ENCODE data around the gene CCDC183. TPM values are rescaled to one million over a fixed set of nuclear protein-coding genes. Genes with fewer than 3 reads are reported as not detected.

CCDC183 gene
- total RNA-seq, 1 experiment from 2014 or later, result 1.1 TPM

GRCh38 chr9:136851941-136852663 lies 56.0 kb downstream of the CCDC183 start, which contains the start of gene MAMDC4:
MAMDC4 (plus strand) TSS chr9:136852346; CDS start chr9:136852417, 71 bp downstream.
- no peak within 1 kb of the TSS for H3T11ph ChIP-seq (ENCODE audit: low read length)
- DNase-seq, result no peak
- H3K27ac ChIP-seq (ENCODE audit: insufficient read length, low read depth, low read length), result no peak within 1 kb of the TSS
- H3K79me2 ChIP-seq (ENCODE audit: insufficient read depth, low read length), result no peaks in the 10 kb centered on the region
- H4K20me1 ChIP-seq (ENCODE audit: control insufficient read depth, insufficient read depth, insufficient read length), result no peaks in the 10 kb centered on the region
- no peak within 1 kb of the TSS for H2BK20ac ChIP-seq (ENCODE audit: low read depth, low read length, poor library complexity, severe bottlenecking)
- peaks cover 2% of the 10 kb centered on the region for H3K27me3 Mint-ChIP-seq (ENCODE audit: low read depth)
- no peak within 1 kb of the TSS for H2BK5ac ChIP-seq (ENCODE audit: insufficient read length, low read length)
- H3K79me1 ChIP-seq (ENCODE audit: insufficient read depth, low read depth, low read length, poor library complexity, severe bottlenecking), result no peaks in the 10 kb centered on the region
- no peak within 1 kb of the TSS; the same call in 1 of the 2 replicates for H3K14ac ChIP-seq (ENCODE audit: insufficient read depth, low read length)
- H4K8ac ChIP-seq (replicated peaks; ENCODE audit: insufficient read length, low read depth, low read length), result no peak within 1 kb of the TSS
- no peak within 1 kb of the TSS for H2AK5ac ChIP-seq (ENCODE audit: insufficient read length, low read length)
- H3K9me3 Mint-ChIP-seq, result no peaks in the 10 kb centered on the region
- WGBS (ENCODE audit: extremely low coverage, insufficient read length, low lambda C conversion rate), result no CpG with 5 or more reads among the region's 23 CpGs
- H3K9ac ChIP-seq (ENCODE audit: extremely low read depth, insufficient read length, low read length), result no peak within 1 kb of the TSS
- H3K4me2 ChIP-seq (ENCODE audit: insufficient read depth, insufficient read length, low read length), result no peak within 1 kb of the TSS
- no peak within 1 kb of the TSS for H2AFZ ChIP-seq (ENCODE audit: low read length)
- no peak within 1 kb of the TSS for H3K56ac ChIP-seq (ENCODE audit: insufficient read length, low read depth, low read length)
- H3K18ac ChIP-seq (ENCODE audit: insufficient read length, low read depth, low read length), result no peak within 1 kb of the TSS
- H3K27ac Mint-ChIP-seq, result peak within 1 kb of the TSS in 1 of 3 experiments; percentile 87; a peak in 1 of 7 replicates
- H4K5ac ChIP-seq (ENCODE audit: insufficient read length, low read depth, low read length), result no peak within 1 kb of the TSS
- peaks cover 0 to 12% (median 10%) of the 10 kb centered on the region in 3 experiments; a peak in 4 of 7 replicates for H3K36me3 Mint-ChIP-seq (ENCODE audit: insufficient read depth in 1 of 3, low read depth in 3 of 3)
- TF ChIP-seq CTCF (conservative IDR thresholded peaks at IDR 0.05), result no peak
- H3K4ac ChIP-seq (ENCODE audit: low read depth, low read length), result no peak within 1 kb of the TSS
- H2BK15ac ChIP-seq (ENCODE audit: low read depth, low read length), result no peak within 1 kb of the TSS
- H3K23me2 ChIP-seq (ENCODE audit: insufficient read length, low read depth, low read length, poor library complexity, severe bottlenecking), result peaks cover 8% of the 10 kb centered on the region
- H2BK12ac ChIP-seq (ENCODE audit: insufficient read length, low read depth, low read length), result no peak within 1 kb of the TSS
- no peaks in the 10 kb centered on the region for H3K27me3 ChIP-seq (ENCODE audit: insufficient read depth, low read length)
- H3K4me1 Mint-ChIP-seq, result peaks cover 2 to 5% of the 10 kb centered on the region in 2 experiments; a peak in 3 of 4 replicates
- no peak within 1 kb of the TSS for H2BK120ac ChIP-seq (ENCODE audit: low read depth, low read length, poor library complexity, severe bottlenecking)
- H3K4me3 Mint-ChIP-seq, result no peak within 1 kb of the TSS; a peak in 1 of 5 replicates
- H4K91ac ChIP-seq (ENCODE audit: insufficient read length, low read depth, low read length), result no peak within 1 kb of the TSS
- no peaks in the 10 kb centered on the region for H3K4me1 ChIP-seq (ENCODE audit: insufficient read depth, low read length)
- no peak within 1 kb of the TSS for H3K23ac ChIP-seq (ENCODE audit: insufficient read length, low read depth, low read length)
- H3K9me3 ChIP-seq (ENCODE audit: control insufficient read depth, low read depth, low read length), result no peaks in the 10 kb centered on the region
